GM23338 (cell line): ENCODE measurements around the gene DTYMK. TPM values are rescaled to one million over a fixed set of nuclear protein-coding genes. Genes with fewer than 3 reads are reported as not detected.

Source experiments
- ATAC-seq: fragments of 200-7000 bp; cut with Tn5 transposase; 3 replicates; pipeline ENCODE4 v1.9.1; 2020
- DNase-seq: peaks from one replicate; pipeline ENCODE4 v3.0.0-alpha.2; 2015; ENCODE audit warnings: low spot score
- H2AFZ ChIP-seq: fragments of 200-600 bp; sonication (generic); 2 replicates; pipeline ENCODE4 v1.8.0; 2016; ENCODE audit warnings: antibody characterized with exemption, mild to moderate bottlenecking, moderate library complexity
- H3F3A ChIP-seq: fragments of 200-600 bp; sonication (generic); replicated peaks from 2 replicates; pipeline ENCODE4 v1.8.0; 2017; ENCODE audit warnings: antibody characterized with exemption, mixed run types, low read depth
- H3K27ac ChIP-seq: fragments of 200-600 bp; sonication (generic); 2 replicates; pipeline ENCODE4 v1.6.1; 2016; ENCODE audit warnings: low read depth
- H3K27me3 ChIP-seq: fragments of 200-600 bp; sonication (generic); 2 replicates; pipeline ENCODE4 v1.8.0; 2016; ENCODE audit warnings: mild to moderate bottlenecking, mixed run types, moderate library complexity; ENCODE audit not compliant: insufficient read depth
- H3K36me3 ChIP-seq: fragments of 200-600 bp; sonication (generic); 2 replicates; pipeline ENCODE4 v1.8.0; 2016; ENCODE audit warnings: mild to moderate bottlenecking; ENCODE audit not compliant: insufficient read depth
- H3K4me1 ChIP-seq: fragments of 200-600 bp; sonication (generic); 2 replicates; pipeline ENCODE4 v1.8.0; 2016; ENCODE audit warnings: mild to moderate bottlenecking, moderate library complexity; ENCODE audit not compliant: insufficient read depth
- H3K4me2 ChIP-seq: fragments of 200-600 bp; sonication (generic); 2 replicates; pipeline ENCODE4 v1.7.1; 2017; ENCODE audit warnings: mixed run types
- H3K4me3 ChIP-seq: fragments of 200-600 bp; sonication (generic); 2 replicates; pipeline ENCODE4 v1.6.1; 2016; ENCODE audit warnings: mixed run types
- H3K79me2 ChIP-seq: fragments of 200-600 bp; sonication (generic); replicated peaks from 2 replicates; pipeline ENCODE4 v1.8.0; 2017; ENCODE audit warnings: mild to moderate bottlenecking; ENCODE audit not compliant: insufficient read depth
- H3K9me2 ChIP-seq: fragments of 200-600 bp; sonication (generic); 2 replicates; pipeline ENCODE4 v1.8.0; 2017; ENCODE audit not compliant: insufficient read depth
- H4K20me1 ChIP-seq: fragments of 200-600 bp; sonication (generic); replicated peaks from 2 replicates; pipeline ENCODE4 v1.8.0; 2017; ENCODE audit warnings: mild to moderate bottlenecking; ENCODE audit not compliant: insufficient read depth
- H3K27ac Mint-ChIP-seq: 2 replicates; pipeline ENCODE4 v1.8.0; 2020; ENCODE audit warnings: inconsistent platforms, mild to moderate bottlenecking, moderate library complexity, mixed read lengths
- H3K27me3 Mint-ChIP-seq: 3 replicates; pipeline ENCODE4 v1.8.0; 2022; ENCODE audit warnings: low read depth, mild to moderate bottlenecking, moderate library complexity, mixed read lengths, inconsistent platforms; ENCODE audit not compliant: insufficient read depth, poor library complexity
- H3K36me3 Mint-ChIP-seq: 3 replicates; pipeline ENCODE4 v1.8.0; 2021; ENCODE audit warnings: low read depth, mild to moderate bottlenecking, inconsistent platforms, moderate library complexity, mixed read lengths
- H3K4me1 Mint-ChIP-seq: 3 replicates; pipeline ENCODE4 v1.8.0; 2020; ENCODE audit warnings: mild to moderate bottlenecking, inconsistent platforms, mixed read lengths
- H3K4me3 Mint-ChIP-seq: 3 replicates; pipeline ENCODE4 v1.8.0; 2021; ENCODE audit warnings: moderate library complexity, mild to moderate bottlenecking, inconsistent platforms, mixed read lengths
- H3K9me3 Mint-ChIP-seq: 3 replicates; pipeline ENCODE4 v1.8.0; 2020; ENCODE audit warnings: moderate library complexity, mild to moderate bottlenecking, inconsistent platforms, mixed read lengths
- CREB1 ChIP-seq: fragments of 250-450 bp; sonication (Bioruptor Pico); IDR thresholded peaks from 2 replicates; pipeline ENCODE4 v1.5.0; 2020; ENCODE audit warnings: low read depth, mild to moderate bottlenecking, moderate library complexity
- EZH2 ChIP-seq: fragments of 200-600 bp; sonication (generic); IDR thresholded peaks from one replicate; pipeline ENCODE4 v1.8.0; 2017; ENCODE audit warnings: antibody characterized with exemption, mild to moderate bottlenecking, low read depth; ENCODE audit not compliant: unreplicated experiment
- EZH2phosphoT487 ChIP-seq: fragments of 200-600 bp; sonication (generic); IDR thresholded peaks from one replicate; pipeline ENCODE4 v1.8.1; 2018; ENCODE audit warnings: antibody characterized with exemption; ENCODE audit not compliant: unreplicated experiment
- JUNB ChIP-seq: IDR thresholded peaks from one replicate; pipeline ENCODE4 v1.6.1; 2016; ENCODE audit warnings: antibody characterized with exemption; ENCODE audit not compliant: unreplicated experiment
- NANOG ChIP-seq: IDR thresholded peaks from 2 replicates; pipeline ENCODE4 v1.6.1; 2016; ENCODE audit warnings: antibody characterized with exemption, borderline replicate concordance
- POLR2AphosphoS5 ChIP-seq: IDR thresholded peaks from 2 replicates; pipeline ENCODE4 v1.6.1; 2016; ENCODE audit warnings: antibody characterized with exemption, low read depth
- STAT1 ChIP-seq: IDR thresholded peaks from one replicate; pipeline ENCODE4 v1.6.1; 2016; ENCODE audit warnings: antibody characterized with exemption; ENCODE audit not compliant: unreplicated experiment
- ZNF114 ChIP-seq: fragments of 250-450 bp; sonication (Bioruptor Pico); IDR thresholded peaks from 2 replicates; pipeline ENCODE4 v1.5.0; 2020; ENCODE audit warnings: mild to moderate bottlenecking, moderate library complexity
- ZNF331 ChIP-seq: fragments of 250-450 bp; sonication (Bioruptor Pico); IDR thresholded peaks from 2 replicates; pipeline ENCODE4 v1.5.0; 2020; ENCODE audit warnings: low read depth, mild to moderate bottlenecking, moderate library complexity
- polyA plus RNA-seq: library from polyadenylated mRNA; unstranded; fragments of >200 nt; fragmentation: Nextera tagmentation; extraction: Ambion mirVana; gene quantifications from 2 replicates; pipeline ENCODE4 v1.2.1, GENCODE V29; 2016
- total RNA-seq: library from RNA; depleted of rRNA; stranded (reverse); fragments of >200 nt; shearing (Covaris generic); gene quantifications from 2 replicates; pipeline ENCODE4 v1.2.3, GENCODE V29; 2014
- TF ChIP-seq, protein P1 (sequence below), 2 experiments: fragments of 200-600 bp in 1 of 2; sonication (generic) in 1 of 2; conservative IDR thresholded peaks; 2 replicates each; pipeline versions ENCODE4 v1.5.1 to v1.6.1; 2016 to 2017; ENCODE audit warnings: antibody characterized with exemption in 2 of 2, low read depth in 2 of 2, mild to moderate bottlenecking in 2 of 2, moderate library complexity in 1 of 2
- TF ChIP-seq, protein P2 (sequence below): IDR thresholded peaks from 2 replicates; pipeline ENCODE4 v1.6.1; 2016; ENCODE audit warnings: antibody characterized with exemption
- TF ChIP-seq, protein P3 (sequence below): fragments of 250-450 bp; sonication (Bioruptor Pico); IDR thresholded peaks from 2 replicates; pipeline ENCODE4 v1.5.0; 2020; ENCODE audit warnings: mild to moderate bottlenecking, moderate library complexity

Gene DTYMK
- total and polyA plus RNA-seq, 2 experiments from 2014 or later = 55.4 to 65.4 TPM

DNA sequence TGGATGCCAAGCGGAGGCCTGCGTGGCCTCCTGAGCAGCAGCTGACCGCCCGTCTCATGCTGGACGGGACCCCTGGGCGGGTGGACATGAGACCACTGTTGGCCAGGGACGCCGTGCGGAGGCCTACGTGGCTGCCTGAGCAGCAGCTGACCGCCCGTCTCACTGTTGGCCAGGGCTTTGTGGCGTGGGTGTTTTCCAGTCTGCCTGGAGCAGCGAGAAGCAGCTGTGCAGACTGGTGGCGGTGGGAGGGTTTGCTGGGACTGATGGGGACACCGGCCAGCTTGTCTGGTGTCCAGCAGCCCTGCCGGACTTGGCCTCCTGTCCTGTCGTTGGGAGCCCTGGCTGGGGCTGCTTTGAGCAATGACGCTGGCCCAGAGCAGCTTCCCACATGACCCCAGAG, 42.0 kb upstream of the DTYMK start (continued):
- TF ChIP-seq, protein P1, sequence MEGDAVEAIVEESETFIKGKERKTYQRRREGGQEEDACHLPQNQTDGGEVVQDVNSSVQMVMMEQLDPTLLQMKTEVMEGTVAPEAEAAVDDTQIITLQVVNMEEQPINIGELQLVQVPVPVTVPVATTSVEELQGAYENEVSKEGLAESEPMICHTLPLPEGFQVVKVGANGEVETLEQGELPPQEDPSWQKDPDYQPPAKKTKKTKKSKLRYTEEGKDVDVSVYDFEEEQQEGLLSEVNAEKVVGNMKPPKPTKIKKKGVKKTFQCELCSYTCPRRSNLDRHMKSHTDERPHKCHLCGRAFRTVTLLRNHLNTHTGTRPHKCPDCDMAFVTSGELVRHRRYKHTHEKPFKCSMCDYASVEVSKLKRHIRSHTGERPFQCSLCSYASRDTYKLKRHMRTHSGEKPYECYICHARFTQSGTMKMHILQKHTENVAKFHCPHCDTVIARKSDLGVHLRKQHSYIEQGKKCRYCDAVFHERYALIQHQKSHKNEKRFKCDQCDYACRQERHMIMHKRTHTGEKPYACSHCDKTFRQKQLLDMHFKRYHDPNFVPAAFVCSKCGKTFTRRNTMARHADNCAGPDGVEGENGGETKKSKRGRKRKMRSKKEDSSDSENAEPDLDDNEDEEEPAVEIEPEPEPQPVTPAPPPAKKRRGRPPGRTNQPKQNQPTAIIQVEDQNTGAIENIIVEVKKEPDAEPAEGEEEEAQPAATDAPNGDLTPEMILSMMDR (conservative IDR thresholded peaks at IDR 0.05; ENCODE audit: low read depth in 2 of 2) = no peak
- TF ChIP-seq ZNF331 (CRISPR knock-in tag) = no peak
- TF ChIP-seq, protein P2, sequence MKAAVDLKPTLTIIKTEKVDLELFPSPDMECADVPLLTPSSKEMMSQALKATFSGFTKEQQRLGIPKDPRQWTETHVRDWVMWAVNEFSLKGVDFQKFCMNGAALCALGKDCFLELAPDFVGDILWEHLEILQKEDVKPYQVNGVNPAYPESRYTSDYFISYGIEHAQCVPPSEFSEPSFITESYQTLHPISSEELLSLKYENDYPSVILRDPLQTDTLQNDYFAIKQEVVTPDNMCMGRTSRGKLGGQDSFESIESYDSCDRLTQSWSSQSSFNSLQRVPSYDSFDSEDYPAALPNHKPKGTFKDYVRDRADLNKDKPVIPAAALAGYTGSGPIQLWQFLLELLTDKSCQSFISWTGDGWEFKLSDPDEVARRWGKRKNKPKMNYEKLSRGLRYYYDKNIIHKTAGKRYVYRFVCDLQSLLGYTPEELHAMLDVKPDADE = no peak
- no peak for TF ChIP-seq EZH2phosphoT487
- TF ChIP-seq JUNB = no peak
- TF ChIP-seq NANOG = no peak

DNA sequence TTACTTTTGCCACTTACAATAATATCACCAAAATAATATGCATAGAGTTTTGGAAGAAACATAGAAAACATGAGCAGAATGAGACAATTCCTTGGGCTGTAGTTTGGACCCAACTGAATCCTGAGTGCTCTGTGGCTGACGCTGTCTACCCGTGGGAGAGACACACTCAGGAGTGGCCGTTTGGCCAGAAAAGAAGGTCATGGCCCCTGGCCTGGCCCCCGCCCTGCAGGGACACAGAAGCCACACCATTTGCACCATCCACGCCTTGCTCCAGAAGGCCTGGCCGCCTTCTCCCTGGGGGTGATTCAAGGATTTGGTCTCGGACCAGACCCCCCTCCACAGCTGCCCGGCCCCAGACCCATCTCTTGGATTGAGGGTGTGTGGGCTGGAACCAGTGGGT, 41.4 kb upstream of the DTYMK start:
- H3K36me3 Mint-ChIP-seq = peaks cover 25% of the 10 kb centered on the region
- no peak overlapping the region for H3K4me3 ChIP-seq
- peaks cover 4% of the 10 kb centered on the region for H3K36me3 ChIP-seq
- H3K27me3 Mint-ChIP-seq = peaks cover 12% of the 10 kb centered on the region
- peaks cover 5% of the 10 kb centered on the region for H4K20me1 ChIP-seq
- H3K9me3 Mint-ChIP-seq = peaks cover 12% of the 10 kb centered on the region
- no peaks in the 10 kb centered on the region for H3K9me2 ChIP-seq
- no peak overlapping the region for H2AFZ ChIP-seq
- H3F3A ChIP-seq = no peaks in the 10 kb centered on the region
- no peak overlapping the region for H3K4me2 ChIP-seq
- no peak for TF ChIP-seq ZNF331 (CRISPR knock-in tag)
- TF ChIP-seq, protein P3, sequence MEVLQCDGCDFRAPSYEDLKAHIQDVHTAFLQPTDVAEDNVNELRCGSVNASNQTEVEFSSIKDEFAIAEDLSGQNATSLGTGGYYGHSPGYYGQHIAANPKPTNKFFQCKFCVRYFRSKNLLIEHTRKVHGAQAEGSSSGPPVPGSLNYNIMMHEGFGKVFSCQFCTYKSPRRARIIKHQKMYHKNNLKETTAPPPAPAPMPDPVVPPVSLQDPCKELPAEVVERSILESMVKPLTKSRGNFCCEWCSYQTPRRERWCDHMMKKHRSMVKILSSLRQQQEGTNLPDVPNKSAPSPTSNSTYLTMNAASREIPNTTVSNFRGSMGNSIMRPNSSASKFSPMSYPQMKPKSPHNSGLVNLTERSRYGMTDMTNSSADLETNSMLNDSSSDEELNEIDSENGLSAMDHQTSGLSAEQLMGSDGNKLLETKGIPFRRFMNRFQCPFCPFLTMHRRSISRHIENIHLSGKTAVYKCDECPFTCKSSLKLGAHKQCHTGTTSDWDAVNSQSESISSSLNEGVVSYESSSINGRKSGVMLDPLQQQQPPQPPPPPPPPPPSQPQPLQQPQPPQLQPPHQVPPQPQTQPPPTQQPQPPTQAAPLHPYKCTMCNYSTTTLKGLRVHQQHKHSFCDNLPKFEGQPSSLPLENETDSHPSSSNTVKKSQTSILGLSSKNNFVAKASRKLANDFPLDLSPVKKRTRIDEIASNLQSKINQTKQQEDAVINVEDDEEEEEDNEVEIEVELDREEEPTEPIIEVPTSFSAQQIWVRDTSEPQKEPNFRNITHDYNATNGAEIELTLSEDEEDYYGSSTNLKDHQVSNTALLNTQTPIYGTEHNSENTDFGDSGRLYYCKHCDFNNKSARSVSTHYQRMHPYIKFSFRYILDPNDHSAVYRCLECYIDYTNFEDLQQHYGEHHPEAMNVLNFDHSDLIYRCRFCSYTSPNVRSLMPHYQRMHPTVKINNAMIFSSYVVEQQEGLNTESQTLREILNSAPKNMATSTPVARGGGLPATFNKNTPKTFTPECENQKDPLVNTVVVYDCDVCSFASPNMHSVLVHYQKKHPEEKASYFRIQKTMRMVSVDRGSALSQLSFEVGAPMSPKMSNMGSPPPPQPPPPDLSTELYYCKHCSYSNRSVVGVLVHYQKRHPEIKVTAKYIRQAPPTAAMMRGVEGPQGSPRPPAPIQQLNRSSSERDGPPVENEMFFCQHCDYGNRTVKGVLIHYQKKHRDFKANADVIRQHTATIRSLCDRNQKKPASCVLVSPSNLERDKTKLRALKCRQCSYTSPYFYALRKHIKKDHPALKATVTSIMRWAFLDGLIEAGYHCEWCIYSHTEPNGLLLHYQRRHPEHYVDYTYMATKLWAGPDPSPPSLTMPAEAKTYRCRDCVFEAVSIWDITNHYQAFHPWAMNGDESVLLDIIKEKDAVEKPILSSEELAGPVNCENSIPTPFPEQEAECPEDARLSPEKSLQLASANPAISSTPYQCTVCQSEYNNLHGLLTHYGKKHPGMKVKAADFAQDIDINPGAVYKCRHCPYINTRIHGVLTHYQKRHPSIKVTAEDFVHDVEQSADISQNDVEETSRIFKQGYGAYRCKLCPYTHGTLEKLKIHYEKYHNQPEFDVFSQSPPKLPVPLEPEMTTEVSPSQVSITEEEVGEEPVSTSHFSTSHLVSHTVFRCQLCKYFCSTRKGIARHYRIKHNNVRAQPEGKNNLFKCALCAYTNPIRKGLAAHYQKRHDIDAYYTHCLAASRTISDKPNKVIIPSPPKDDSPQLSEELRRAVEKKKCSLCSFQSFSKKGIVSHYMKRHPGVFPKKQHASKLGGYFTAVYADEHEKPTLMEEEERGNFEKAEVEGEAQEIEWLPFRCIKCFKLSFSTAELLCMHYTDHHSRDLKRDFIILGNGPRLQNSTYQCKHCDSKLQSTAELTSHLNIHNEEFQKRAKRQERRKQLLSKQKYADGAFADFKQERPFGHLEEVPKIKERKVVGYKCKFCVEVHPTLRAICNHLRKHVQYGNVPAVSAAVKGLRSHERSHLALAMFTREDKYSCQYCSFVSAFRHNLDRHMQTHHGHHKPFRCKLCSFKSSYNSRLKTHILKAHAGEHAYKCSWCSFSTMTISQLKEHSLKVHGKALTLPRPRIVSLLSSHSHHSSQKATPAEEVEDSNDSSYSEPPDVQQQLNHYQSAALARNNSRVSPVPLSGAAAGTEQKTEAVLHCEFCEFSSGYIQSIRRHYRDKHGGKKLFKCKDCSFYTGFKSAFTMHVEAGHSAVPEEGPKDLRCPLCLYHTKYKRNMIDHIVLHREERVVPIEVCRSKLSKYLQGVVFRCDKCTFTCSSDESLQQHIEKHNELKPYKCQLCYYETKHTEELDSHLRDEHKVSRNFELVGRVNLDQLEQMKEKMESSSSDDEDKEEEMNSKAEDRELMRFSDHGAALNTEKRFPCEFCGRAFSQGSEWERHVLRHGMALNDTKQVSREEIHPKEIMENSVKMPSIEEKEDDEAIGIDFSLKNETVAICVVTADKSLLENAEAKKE (CRISPR knock-in tag) = no peak
- TF ChIP-seq, protein P1 (conservative IDR thresholded peaks at IDR 0.05; ENCODE audit: low read depth in 2 of 2) = no peak
- no peak for TF ChIP-seq STAT1
- TF ChIP-seq, protein P2 = no peak
- no peak for TF ChIP-seq JUNB
- no peak for TF ChIP-seq ZNF114 (CRISPR knock-in tag)
- no peak for TF ChIP-seq EZH2phosphoT487
- no peak for TF ChIP-seq NANOG
- no peak for TF ChIP-seq POLR2AphosphoS5
- no peak for TF ChIP-seq EZH2
- TF ChIP-seq CREB1 = no peak
- H3K27ac ChIP-seq = no peak overlapping the region
- H3K27ac Mint-ChIP-seq = no peak overlapping the region
- no peaks in the 10 kb centered on the region for H3K27me3 ChIP-seq
- no peaks in the 10 kb centered on the region for H3K4me1 Mint-ChIP-seq
- no peaks in the 10 kb centered on the region for H3K79me2 ChIP-seq
- no peak for DNase-seq
- no peaks in the 10 kb centered on the region; the same call in 1 of the 2 replicates for H3K4me1 ChIP-seq
- H3K4me3 Mint-ChIP-seq = no peak overlapping the region
- ATAC-seq = no peak
